Measurements from ENCODE around the gene INPP5E.

The INPP5E gene

DNA sequence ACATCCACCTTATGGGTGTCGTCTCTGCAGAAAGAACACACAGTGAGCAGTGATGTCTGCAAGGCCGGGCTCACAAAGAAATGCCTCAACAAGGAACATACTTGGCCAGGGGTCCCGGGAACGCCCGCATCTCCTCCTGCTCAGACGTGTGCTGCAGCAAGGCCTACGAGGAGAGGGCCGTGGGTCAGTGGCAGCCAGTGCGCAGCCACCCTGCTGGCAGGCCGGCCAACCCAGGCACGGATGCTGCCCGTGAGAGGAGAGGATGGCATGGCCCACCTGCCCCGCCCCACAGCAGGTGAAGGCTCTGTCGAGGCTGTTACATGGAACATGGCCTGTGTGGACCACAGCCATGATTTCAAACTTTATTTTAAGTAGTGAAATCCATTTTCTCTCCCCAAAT, 23.9 kb upstream of the INPP5E start:
- Histone ChIP-seq H3K9ac (ENCODE audit: low read depth, low read length) (no peak overlapping the region), H3K36me3 (ENCODE audit: insufficient read depth, low read length) (peaks cover 54% of the 10 kb centered on the region), H3K9me3 (ENCODE audit: control insufficient read depth, insufficient read depth, low read length) (no peaks in the 10 kb centered on the region), H3K4me1 (ENCODE audit: insufficient read depth, low read length) (no peaks in the 10 kb centered on the region)

DNA sequence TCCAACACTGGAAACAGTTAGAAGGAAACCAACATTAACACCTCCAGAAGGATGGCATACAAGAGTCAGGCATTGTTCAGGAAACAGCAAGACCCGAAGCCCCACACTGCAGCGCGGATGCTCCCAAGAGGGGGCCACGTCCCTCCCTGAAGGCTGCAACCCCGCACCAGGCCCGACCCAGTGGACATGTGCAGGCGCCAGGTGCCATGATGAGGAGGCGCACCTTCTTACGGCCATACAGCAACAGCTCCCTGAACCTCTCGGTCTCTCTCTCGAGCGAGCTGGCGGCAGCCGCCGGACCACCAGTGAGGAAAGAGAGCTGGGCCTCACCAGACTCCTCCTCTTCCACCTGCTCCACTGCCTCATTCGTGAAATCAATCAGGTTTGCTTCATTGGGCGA, 23.0 kb upstream of the INPP5E start:
- Histone ChIP-seq H3K9ac (ENCODE audit: low read depth, low read length) (no peak overlapping the region), H3K9me3 (ENCODE audit: control insufficient read depth, insufficient read depth, low read length) (no peaks in the 10 kb centered on the region), H3K36me3 (ENCODE audit: insufficient read depth, low read length) (peaks cover 58% of the 10 kb centered on the region), H3K4me1 (ENCODE audit: insufficient read depth, low read length) (no peaks in the 10 kb centered on the region)

DNA sequence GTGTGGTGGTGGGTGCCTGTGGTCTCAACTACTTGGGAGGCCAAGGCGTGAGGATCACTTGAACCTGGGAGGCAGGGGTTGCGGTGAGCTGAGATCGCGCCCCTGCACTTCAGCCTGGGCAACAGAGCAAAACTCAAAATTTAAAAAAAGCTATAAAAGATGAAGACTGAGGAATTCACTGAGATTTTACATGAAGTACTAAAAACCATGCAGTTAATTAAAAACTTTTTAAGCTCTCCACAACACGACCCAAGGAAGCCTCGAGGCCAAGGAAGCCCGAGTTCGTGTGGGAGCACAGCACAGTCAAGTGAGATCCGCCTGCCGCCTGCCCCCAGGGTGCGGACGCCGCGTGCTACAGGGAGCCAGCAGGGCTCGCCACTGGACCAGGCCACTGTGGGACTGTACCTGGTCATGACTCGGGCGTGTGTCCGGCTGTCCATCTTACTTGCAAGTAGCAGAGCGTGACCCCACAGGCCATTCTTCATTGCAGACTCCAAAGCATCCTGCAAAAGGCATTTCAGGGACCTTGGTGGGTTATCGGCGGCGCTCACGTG, 21.2 kb upstream of the INPP5E start:
- H3K36me3 ChIP-seq (ENCODE audit: insufficient read depth, low read length), result peaks cover 68% of the 10 kb centered on the region
- H3K9me3 ChIP-seq (ENCODE audit: control insufficient read depth, insufficient read depth, low read length), result no peaks in the 10 kb centered on the region
- H3K4me1 ChIP-seq (ENCODE audit: insufficient read depth, low read length), result no peaks in the 10 kb centered on the region
- H3K9ac ChIP-seq (ENCODE audit: low read depth, low read length), result no peak overlapping the region

DNA sequence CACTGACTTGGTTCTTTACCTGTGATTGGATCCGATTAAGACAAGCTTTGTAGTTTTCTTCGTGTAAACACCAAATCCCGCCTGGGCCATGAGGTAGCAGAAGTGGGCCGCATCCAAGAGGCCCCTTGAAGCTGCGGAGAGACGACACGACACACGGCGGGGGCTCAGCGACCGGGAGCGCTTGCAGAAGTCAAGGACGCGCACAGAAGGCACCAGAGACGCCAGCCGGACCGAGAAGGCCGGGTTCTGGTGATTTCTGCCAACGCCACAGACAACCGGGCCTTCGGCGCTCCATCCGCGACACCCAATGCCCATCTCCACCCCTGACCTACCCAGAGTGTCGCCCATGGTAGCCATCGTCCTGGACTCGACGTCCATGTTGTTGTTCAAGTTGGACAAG, 19.8 kb upstream of the INPP5E start:
- Histone ChIP-seq H3K9ac (ENCODE audit: low read depth, low read length) (no peak overlapping the region), H3K36me3 (ENCODE audit: insufficient read depth, low read length) (peaks cover 65% of the 10 kb centered on the region), H3K9me3 (ENCODE audit: control insufficient read depth, insufficient read depth, low read length) (no peaks in the 10 kb centered on the region), H3K4me1 (ENCODE audit: insufficient read depth, low read length) (no peaks in the 10 kb centered on the region)

DNA sequence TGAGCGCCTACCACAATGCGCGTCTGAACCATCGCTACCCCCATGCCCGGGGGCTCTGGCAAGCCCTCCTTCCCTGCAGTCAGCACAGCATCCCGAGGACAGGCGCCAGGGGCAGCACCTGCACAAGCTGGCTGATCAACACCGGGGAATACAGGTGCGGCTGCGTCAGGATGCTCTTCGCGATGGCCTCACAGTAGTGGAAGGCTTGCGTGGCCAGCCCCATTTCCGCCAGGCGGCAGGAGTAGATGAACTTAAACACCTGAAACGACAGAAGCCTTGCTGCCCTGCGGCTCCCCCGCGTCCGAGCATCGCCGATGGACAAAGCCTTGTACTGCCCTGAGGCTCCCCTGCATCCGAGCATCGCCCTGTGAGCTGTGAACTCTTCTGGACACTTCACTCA, 17.7 kb upstream of the INPP5E start:
- Histone ChIP-seq H3K36me3 (ENCODE audit: insufficient read depth, low read length) (peaks cover 57% of the 10 kb centered on the region), H3K9me3 (ENCODE audit: control insufficient read depth, insufficient read depth, low read length) (no peaks in the 10 kb centered on the region), H3K9ac (ENCODE audit: low read depth, low read length) (no peak overlapping the region), H3K4me1 (ENCODE audit: insufficient read depth, low read length) (no peaks in the 10 kb centered on the region)

DNA sequence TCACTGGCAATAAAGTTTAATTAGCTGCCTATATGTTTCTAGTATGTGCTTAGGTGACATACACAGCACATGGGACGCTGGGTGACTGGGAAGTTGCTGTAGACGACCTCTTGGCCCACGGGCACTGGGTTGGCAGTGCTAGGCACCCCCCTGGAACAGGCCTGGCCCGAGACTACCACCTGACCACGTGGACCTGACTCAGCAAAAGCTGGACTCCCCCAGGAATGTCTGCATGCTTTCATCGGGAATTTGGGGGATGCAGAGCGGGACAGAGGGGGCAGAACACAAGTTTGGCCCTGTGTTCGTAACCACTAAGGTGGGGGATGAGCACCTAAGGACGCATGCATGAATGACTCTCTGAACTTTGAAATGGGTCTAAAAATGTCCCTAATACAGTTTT, 16.6 kb upstream of the INPP5E start:
- no peak overlapping the region for H3K9ac ChIP-seq (ENCODE audit: low read depth, low read length)
- H3K36me3 ChIP-seq (ENCODE audit: insufficient read depth, low read length), result peaks cover 60% of the 10 kb centered on the region
- H3K9me3 ChIP-seq (ENCODE audit: control insufficient read depth, insufficient read depth, low read length), result no peaks in the 10 kb centered on the region
- H3K4me1 ChIP-seq (ENCODE audit: insufficient read depth, low read length), result no peaks in the 10 kb centered on the region

DNA sequence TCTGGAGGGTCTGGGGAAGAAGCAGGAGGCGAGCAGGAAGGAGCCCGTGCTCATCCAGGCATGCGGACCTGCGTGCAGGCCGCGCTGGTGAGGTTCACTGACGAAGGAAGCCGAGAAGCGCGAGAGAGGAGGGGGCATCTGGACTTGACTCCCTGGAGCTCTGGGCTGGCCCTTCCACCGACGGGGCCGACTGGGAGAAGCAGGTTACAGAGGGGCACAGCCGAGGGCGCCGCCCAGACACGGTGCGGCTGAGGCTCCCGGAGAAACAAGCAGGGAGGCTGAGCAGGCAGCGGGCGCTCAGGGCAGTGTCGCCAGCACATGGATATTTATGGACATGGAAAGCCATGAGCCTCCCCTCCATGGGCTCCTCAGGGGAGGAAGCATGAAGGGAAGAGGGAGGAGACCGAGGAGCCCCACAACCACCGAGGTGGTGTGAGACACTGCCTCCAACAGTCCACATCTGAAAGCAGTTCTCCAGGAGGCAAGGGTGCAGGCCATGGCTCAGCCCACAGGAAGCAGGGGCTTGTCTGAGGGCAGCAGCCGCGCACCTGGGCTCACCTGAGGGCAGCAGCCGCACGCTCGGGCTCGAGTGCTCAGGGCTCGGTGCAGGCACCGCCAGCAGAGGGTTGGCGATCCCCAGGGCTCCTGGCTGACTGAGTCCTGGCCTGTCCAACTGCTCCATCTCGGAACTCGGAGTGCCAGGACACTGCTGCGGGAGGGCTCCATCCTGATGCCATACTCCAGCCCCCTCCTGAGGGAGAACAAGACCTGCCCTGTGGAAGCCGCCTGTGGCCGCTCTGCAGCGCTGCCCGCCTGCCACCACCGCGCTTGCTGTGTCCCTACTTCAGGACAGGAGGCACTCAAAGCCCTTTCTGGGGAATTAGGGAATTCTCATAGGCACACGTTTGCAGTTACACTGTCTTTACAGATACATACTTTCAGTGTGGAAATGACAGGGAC, 15.7 kb upstream of the INPP5E start:
- Histone ChIP-seq H3K36me3 (ENCODE audit: insufficient read depth, low read length) (peaks cover 57% of the 10 kb centered on the region), H3K4me1 (ENCODE audit: insufficient read depth, low read length) (no peaks in the 10 kb centered on the region), H3K9me3 (ENCODE audit: control insufficient read depth, insufficient read depth, low read length) (no peaks in the 10 kb centered on the region), H3K9ac (ENCODE audit: low read depth, low read length) (no peak overlapping the region)

DNA sequence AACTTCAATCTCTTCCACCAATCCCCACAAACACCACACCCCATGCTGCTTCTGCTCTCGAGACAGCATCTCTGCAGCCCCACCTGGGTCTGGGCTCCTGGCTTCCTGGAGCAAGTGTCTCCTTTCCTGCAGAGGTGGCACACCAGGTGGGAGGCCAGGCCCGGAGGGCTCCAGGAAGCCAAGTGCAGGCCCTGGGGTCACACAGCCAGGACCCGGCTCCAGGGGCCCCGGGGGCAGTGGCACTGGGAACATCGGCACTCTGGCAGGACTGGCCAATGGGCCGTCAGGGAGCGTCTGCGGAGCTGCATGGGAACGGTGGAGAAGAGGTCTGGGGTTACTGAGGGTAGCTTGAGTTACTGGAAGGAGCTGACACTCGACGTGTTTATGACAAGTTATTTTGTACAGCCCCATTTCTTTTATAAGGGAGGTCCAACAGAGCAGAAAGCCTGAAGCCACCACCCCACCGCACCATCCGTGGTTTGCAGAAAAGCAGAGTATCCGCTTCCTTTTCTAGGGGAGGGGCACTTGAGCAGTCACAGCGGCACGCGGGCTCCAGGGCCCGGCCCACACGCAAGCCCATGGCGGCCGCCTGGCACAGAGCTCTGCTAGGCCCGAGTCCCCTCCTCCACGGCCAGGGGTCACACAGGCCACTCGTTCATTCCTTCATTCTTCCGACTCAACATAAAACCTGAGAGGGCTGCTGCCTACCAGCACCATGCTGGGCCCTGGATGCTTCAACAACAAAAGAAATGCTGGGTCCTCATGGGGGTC, 14.6 kb upstream of the INPP5E start:
- H3K4me1 ChIP-seq (ENCODE audit: insufficient read depth, low read length), result no peaks in the 10 kb centered on the region
- no peak overlapping the region for H3K9ac ChIP-seq (ENCODE audit: low read depth, low read length)
- no peaks in the 10 kb centered on the region for H3K9me3 ChIP-seq (ENCODE audit: control insufficient read depth, insufficient read depth, low read length)
- peaks cover 48% of the 10 kb centered on the region for H3K36me3 ChIP-seq (ENCODE audit: insufficient read depth, low read length)

DNA sequence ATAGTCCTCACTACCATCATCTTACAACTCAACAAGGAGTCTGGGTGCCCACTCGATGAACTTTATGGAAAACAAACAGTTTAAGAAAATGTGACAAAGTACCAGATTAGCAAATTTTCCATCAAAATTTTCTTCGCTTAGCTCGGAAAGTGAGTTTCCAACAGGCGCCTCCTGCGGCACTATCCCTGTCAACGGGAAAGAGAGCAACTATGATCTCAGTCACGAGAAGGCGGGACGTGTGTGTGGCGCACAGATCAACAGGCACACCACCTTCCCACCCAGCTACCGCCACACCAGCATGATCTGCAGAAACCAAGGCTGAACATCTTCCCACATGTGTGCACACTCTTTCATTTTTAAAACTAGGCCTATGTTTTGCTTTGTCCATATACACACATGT, 13.7 kb upstream of the INPP5E start:
- no peak overlapping the region for H3K9ac ChIP-seq (ENCODE audit: low read depth, low read length)
- H3K9me3 ChIP-seq (ENCODE audit: control insufficient read depth, insufficient read depth, low read length), result no peaks in the 10 kb centered on the region
- H3K4me1 ChIP-seq (ENCODE audit: insufficient read depth, low read length), result no peaks in the 10 kb centered on the region
- peaks cover 42% of the 10 kb centered on the region for H3K36me3 ChIP-seq (ENCODE audit: insufficient read depth, low read length)

DNA sequence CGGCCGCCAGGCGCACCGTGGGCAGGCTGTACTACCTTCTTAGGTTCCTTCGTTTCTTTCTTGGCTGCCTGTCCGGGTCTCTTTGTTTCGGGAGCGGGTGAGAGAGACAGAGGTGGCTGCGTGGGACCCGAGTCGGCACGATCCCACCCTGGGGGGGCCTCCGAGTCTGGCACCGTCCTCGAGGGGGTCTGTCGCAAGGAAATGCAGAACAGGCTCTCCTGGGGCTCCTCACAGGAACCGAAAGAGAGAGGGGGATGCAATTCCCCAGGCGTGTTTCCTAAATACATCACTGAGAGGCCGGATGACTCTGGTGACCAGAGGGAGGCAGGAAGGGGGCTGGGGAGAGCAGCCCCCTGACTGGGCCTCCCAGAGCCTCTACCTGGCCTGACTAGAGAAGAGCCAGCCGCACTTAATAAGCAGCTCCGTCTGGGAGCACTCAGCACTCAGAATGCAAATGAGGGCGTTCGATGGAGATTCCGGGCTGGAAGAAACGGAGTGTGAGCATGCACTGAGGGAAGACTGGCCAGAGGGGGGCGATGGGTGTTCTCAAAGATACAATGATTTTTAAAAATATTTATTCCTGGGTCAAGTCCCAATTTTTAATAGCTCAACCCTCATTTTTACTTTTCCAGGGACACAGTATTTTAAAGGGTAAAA, 11.7 kb upstream of the INPP5E start:
- Histone ChIP-seq H3K36me3 (ENCODE audit: insufficient read depth, low read length) (peaks cover 39% of the 10 kb centered on the region), H3K9ac (ENCODE audit: low read depth, low read length) (no peak overlapping the region), H3K4me1 (ENCODE audit: insufficient read depth, low read length) (no peaks in the 10 kb centered on the region), H3K9me3 (ENCODE audit: control insufficient read depth, insufficient read depth, low read length) (no peaks in the 10 kb centered on the region)

DNA sequence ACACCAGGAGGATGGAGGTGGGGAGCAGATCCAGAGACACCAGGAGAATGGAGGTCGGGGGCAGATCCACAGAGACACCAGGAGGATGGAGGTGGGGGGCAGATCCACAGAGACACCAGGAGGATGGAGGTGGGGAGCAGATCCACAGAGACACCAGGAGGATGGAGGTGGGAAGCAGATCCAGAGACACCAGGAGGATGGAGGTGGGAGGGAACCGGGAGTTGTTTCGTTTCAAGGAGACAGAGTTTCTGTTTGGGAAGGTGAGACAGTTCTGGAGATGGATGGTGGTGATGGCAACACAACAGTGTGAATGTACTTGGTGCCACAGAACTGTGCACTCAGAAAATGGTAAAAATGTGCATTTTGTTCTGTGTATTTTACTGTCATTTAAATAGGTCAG, 9.0 kb upstream of the INPP5E start:
- Histone ChIP-seq H3K36me3 (ENCODE audit: insufficient read depth, low read length) (peaks cover 46% of the 10 kb centered on the region), H3K4me1 (ENCODE audit: insufficient read depth, low read length) (no peaks in the 10 kb centered on the region), H3K9ac (ENCODE audit: low read depth, low read length) (no peak overlapping the region), H3K9me3 (ENCODE audit: control insufficient read depth, insufficient read depth, low read length) (no peaks in the 10 kb centered on the region)

DNA sequence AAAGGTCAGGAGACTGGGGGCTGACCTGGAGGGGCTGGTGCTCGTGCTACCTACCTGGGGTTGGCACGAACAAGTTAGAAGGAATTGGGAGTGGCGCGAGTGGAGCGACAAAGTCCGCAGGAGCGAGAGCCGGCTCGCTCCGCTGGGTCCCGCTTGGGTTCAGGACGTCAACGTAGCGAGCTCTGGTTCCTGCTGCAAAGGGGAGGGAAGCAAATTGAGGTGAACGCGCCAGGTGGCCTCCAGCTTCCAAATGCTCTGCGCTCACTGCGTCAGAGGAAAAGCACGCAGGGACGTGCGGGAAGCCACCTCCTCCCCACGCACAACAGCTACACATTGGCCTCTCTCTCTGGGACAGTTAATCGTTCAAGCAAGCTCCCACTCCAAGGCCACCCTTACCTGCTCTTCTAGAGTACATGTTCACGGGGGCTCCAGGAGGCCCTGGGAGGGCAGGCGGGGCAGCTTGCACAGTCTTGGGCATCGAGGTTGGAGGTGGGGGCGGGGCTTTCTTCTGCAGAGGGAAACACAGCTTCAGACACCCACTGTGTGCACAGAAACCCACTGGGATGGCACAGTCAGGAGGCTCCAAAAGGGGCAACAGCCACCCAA, 7.6 kb upstream of the INPP5E start:
- Histone ChIP-seq H3K9me3 (ENCODE audit: control insufficient read depth, insufficient read depth, low read length) (no peaks in the 10 kb centered on the region), H3K36me3 (ENCODE audit: insufficient read depth, low read length) (peaks cover 45% of the 10 kb centered on the region), H3K9ac (ENCODE audit: low read depth, low read length) (no peak overlapping the region), H3K4me1 (ENCODE audit: insufficient read depth, low read length) (no peaks in the 10 kb centered on the region)

DNA sequence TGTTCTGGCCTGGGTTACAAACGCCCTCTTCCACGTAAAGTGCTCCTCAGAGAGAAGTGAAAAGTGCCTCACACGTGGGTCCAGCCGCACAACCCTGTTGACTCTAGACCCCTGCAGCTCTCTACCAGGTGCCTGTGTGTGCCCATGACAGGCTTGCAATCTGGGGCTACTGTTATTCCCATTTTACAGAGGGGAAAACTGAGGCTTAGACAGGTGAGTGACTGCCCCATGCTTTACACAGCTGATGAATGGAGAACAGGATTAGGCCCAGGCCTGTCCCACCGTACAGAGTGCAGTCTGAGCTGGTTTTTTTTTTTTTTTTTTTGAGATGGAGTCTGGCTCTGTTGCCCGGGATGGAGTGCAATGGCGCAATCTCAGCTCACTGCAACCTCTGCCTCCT, 6.2 kb upstream of the INPP5E start:
- no peak overlapping the region for H3K9ac ChIP-seq (ENCODE audit: low read depth, low read length)
- H3K4me1 ChIP-seq (ENCODE audit: insufficient read depth, low read length), result no peaks in the 10 kb centered on the region
- no peaks in the 10 kb centered on the region for H3K9me3 ChIP-seq (ENCODE audit: control insufficient read depth, insufficient read depth, low read length)
- H3K36me3 ChIP-seq (ENCODE audit: insufficient read depth, low read length), result peaks cover 45% of the 10 kb centered on the region

DNA sequence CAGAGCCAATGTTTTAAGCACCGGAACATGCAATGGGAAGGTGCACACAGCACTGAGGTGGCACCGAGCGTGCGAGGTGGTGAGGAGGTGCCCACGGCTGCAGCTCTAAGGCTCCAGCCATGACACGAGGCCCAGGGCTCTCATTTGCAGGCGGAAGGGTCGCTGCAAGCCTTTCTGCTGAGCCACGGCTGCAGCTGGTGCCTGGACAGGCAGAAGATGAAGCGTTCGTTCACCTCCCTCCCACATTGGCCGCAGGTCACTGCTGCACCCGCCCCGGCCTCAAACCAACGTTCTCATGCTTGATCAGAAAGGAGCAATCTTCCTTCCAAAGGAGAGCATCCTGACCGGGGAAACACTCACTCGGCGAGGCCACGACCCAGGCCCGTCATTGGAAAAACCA, 4.5 kb upstream of the INPP5E start:
- H3K36me3 ChIP-seq (ENCODE audit: insufficient read depth, low read length), result peaks cover 39% of the 10 kb centered on the region
- H3K9ac ChIP-seq (ENCODE audit: low read depth, low read length), result no peak overlapping the region
- H3K9me3 ChIP-seq (ENCODE audit: control insufficient read depth, insufficient read depth, low read length), result no peaks in the 10 kb centered on the region
- no peaks in the 10 kb centered on the region for H3K4me1 ChIP-seq (ENCODE audit: insufficient read depth, low read length)

All from ES-I3 (cell line).